ENCODE data around the gene OR5M8. TPM values are rescaled to one million over a fixed set of nuclear protein-coding genes. Genes with fewer than 3 reads are reported as not detected.

OR5M8 gene
- total and polyA plus RNA-seq, 2 of the 8 experiments (the other 6 are each of a cell fraction or from before 2014, with no cell fraction given): not detected

DNA sequence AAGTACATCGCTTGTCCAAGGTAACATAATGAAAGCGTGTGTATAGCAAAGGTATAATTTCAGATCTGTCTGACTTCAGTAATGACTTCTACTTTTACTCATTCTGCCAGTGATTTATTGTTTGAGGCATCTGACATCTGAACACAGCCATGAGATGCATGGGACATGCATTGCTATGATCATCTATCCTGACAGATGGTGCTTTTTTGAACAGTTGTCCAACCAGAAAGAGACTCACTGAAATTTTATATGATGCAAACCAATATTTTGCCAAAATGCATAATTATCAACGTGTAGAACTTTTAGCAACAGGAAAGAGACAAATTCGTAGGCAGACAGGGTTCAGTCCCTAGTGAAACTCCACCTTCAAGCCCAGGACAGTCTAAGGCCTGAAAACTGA, 37.6 kb downstream of the OR5M8 start:
- DNase-seq (ENCODE audit: low read depth in 1 of 2, low spot score in 2 of 2) (no peak), FAIRE-seq (no peak)
- Histone ChIP-seq H3K79me1 (ENCODE audit: low read depth, low read length) (no peaks in the 10 kb centered on the region), H2BK5ac (ENCODE audit: low read depth, low read length) (no peak overlapping the region), H3K9ac (replicated peaks in 1 of 4; ENCODE audit: extremely low read depth in 1 of 4, low read depth in 3 of 4, low read length in 3 of 4) (no peak overlapping the region), H3K27me3 (replicated peaks in 1 of 4; ENCODE audit: control insufficient read depth in 3 of 4, extremely low read depth in 1 of 4, insufficient read depth in 3 of 4, low read length in 3 of 4) (no peaks in the 10 kb centered on the region), H2BK120ac (replicated peaks; ENCODE audit: low read depth, low read length) (no peak overlapping the region), H4K8ac (ENCODE audit: extremely low read depth, insufficient read depth, low read length) (no peak overlapping the region), H2BK12ac (ENCODE audit: low read depth, low read length) (no peak overlapping the region), H2BK15ac (ENCODE audit: low read length) (no peak overlapping the region), H3K36me3 (ENCODE audit: control insufficient read depth in 2 of 4, insufficient read depth in 4 of 4, low read length in 3 of 4) (no peaks in the 10 kb centered on the region), H3K4me1 (replicated peaks in 1 of 4; ENCODE audit: control insufficient read depth in 3 of 4, insufficient read depth in 4 of 4, low read length in 3 of 4) (no peaks in the 10 kb centered on the region), H2AFZ (ENCODE audit: low read length) (no peak overlapping the region), H2BK20ac (ENCODE audit: low read length) (no peak overlapping the region), H2AK5ac (ENCODE audit: low read depth, low read length) (no peak overlapping the region), H3K4me2 (ENCODE audit: insufficient read depth in 1 of 2, low read depth in 2 of 2, low read length in 2 of 2) (no peak overlapping the region), H4K5ac (ENCODE audit: insufficient read length, low read depth, low read length) (no peak overlapping the region), H3K56ac (replicated peaks; ENCODE audit: insufficient read length, low read depth, low read length) (no peak overlapping the region), H3K79me2 (ENCODE audit: control insufficient read depth in 1 of 2, insufficient read depth in 2 of 2, low read length in 2 of 2) (no peaks in the 10 kb centered on the region), H3K27ac (ENCODE audit: low read depth, low read length) (no peak overlapping the region), H3K23ac (ENCODE audit: insufficient read length) (no peak overlapping the region), H3K18ac (ENCODE audit: extremely low read depth, low read length) (no peak overlapping the region), H3K23me2 (ENCODE audit: low read depth, low read length) (no peaks in the 10 kb centered on the region), H4K91ac (replicated peaks; ENCODE audit: insufficient read length, low read length) (no peak overlapping the region), H4K20me1 (replicated peaks in 1 of 2; ENCODE audit: control insufficient read depth in 1 of 2, insufficient read depth in 2 of 2, low read length in 2 of 2) (no peaks in the 10 kb centered on the region), H3K9me3 (ENCODE audit: insufficient read depth in 2 of 2, low read depth in 1 of 2, low read length in 1 of 2) (no peaks in the 10 kb centered on the region), H3K4me3 (ENCODE audit: extremely low read depth in 1 of 4, insufficient read depth in 2 of 4, low read depth in 3 of 4, low read length in 4 of 4) (no peak overlapping the region), H3K14ac (ENCODE audit: insufficient read length) (no peak overlapping the region), H3K4ac (replicated peaks; ENCODE audit: insufficient read length, low read depth, low read length) (no peak overlapping the region)
- ChIA-PET CTCF (ENCODE audit: partially characterized antibody) (no interaction called here), POLR2A (ENCODE audit: partially characterized antibody) (no interaction called here)
- TF ChIP-seq POU5F1 (IDR thresholded peaks at IDR 0.05; ENCODE audit: low read depth, low read length) (no peak), RBBP5 (IDR thresholded peaks at IDR 0.05; ENCODE audit: borderline replicate concordance, low read depth, low read length) (no peak), CBX8 (IDR thresholded peaks at IDR 0.05; ENCODE audit: borderline replicate concordance, low read depth, low read length) (no peak), POLR2A (IDR thresholded peaks at IDR 0.05; ENCODE audit: control extremely low read depth in 1 of 2, low read depth in 2 of 2, low read length in 2 of 2) (no peak), RXRA (IDR thresholded peaks at IDR 0.05; ENCODE audit: insufficient read depth, low read depth, low read length) (no peak), NANOG (IDR thresholded peaks at IDR 0.05; ENCODE audit: insufficient read depth, low read depth, low read length, poor library complexity, severe bottlenecking) (no peak), SUZ12 (IDR thresholded peaks at IDR 0.05; ENCODE audit: low read length) (no peak), CEBPB (IDR thresholded peaks at IDR 0.05; ENCODE audit: low read depth, low read length) (no peak), KDM4A (IDR thresholded peaks at IDR 0.05; ENCODE audit: low read depth, low read length, severe bottlenecking) (no peak), SAP30 (IDR thresholded peaks at IDR 0.05; ENCODE audit: insufficient read depth, insufficient replicate concordance, low read length) (no peak), TCF12 (IDR thresholded peaks at IDR 0.05; ENCODE audit: low read depth, low read length) (no peak)
- TF ChIP-seq, protein P1, sequence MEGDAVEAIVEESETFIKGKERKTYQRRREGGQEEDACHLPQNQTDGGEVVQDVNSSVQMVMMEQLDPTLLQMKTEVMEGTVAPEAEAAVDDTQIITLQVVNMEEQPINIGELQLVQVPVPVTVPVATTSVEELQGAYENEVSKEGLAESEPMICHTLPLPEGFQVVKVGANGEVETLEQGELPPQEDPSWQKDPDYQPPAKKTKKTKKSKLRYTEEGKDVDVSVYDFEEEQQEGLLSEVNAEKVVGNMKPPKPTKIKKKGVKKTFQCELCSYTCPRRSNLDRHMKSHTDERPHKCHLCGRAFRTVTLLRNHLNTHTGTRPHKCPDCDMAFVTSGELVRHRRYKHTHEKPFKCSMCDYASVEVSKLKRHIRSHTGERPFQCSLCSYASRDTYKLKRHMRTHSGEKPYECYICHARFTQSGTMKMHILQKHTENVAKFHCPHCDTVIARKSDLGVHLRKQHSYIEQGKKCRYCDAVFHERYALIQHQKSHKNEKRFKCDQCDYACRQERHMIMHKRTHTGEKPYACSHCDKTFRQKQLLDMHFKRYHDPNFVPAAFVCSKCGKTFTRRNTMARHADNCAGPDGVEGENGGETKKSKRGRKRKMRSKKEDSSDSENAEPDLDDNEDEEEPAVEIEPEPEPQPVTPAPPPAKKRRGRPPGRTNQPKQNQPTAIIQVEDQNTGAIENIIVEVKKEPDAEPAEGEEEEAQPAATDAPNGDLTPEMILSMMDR (IDR thresholded peaks at IDR 0.05; ENCODE audit: control extremely low read depth in 1 of 3, insufficient read depth in 1 of 3, low read depth in 1 of 3, low read length in 3 of 3): no peak
- WGBS, 2 experiments (ENCODE audit: extremely low coverage in 1 of 2, insufficient coverage in 1 of 2, insufficient read length in 1 of 2, insufficient replicate concordance in 2 of 2, low coverage in 1 of 2, low lambda C conversion rate in 2 of 2, missing lambda C conversion rate in 1 of 2): 89% methylated on average over 4 of the region's 4 CpGs; no CpG with 5 or more reads in 1 of the 2 experiments
